ENCODE data around the gene OR52I2.

The OR52I2 gene

DNA sequence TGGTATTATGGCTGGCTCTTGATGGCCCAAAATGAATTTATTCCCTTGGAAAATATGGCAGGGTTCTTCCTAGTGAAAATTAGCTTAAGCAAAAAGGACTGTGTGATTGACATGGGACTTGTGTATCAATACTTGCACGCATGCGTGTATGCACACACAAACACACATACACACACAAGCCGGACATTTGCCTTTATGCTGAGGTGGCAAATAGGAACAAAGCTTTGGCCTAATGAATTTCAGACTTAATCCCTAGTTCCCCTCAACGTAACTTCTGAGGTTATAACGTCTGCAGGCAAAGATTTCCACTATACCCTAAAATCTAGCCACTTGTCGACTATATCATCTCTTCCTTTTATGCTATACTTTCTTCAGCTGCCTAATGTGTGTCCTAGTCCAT is 2.9 kb upstream of the OR52I2 start:
- Histone ChIP-seq H3K27me3 (ENCODE audit: insufficient read depth, low read length, poor library complexity) (peaks cover 11% of the 10 kb centered on the region), H3K4me2 (ENCODE audit: insufficient read depth, low read length) (no peak overlapping the region), H3K79me2 (ENCODE audit: insufficient read depth, low read length) (no peaks in the 10 kb centered on the region), H4K20me1 (ENCODE audit: insufficient read depth, low read length) (no peaks in the 10 kb centered on the region), H3K4me1 (ENCODE audit: insufficient read depth, low read length) (peaks cover 10% of the 10 kb centered on the region), H3K4me3 (ENCODE audit: low read depth in 1 of 2, low read length in 2 of 2) (no peak overlapping the region), H3K9me3 (ENCODE audit: insufficient read depth, low read length, severe bottlenecking) (no peaks in the 10 kb centered on the region), H3K36me3 (ENCODE audit: insufficient read depth, low read length) (no peaks in the 10 kb centered on the region), H3K27ac (ENCODE audit: low read length) (no peak overlapping the region), H2AFZ (ENCODE audit: low read depth, low read length) (no peak overlapping the region), H3K9ac (ENCODE audit: low read depth, low read length) (no peak overlapping the region)
- TF ChIP-seq EZH2 (IDR thresholded peaks at IDR 0.05; ENCODE audit: borderline replicate concordance, low read depth, low read length, severe bottlenecking) (no peak), CTCF (IDR thresholded peaks at IDR 0.05; ENCODE audit: borderline replicate concordance, extremely low read depth, low read length, poor library complexity, severe bottlenecking) (no peak)
- ATAC-seq (ENCODE audit: insufficient read depth, low read depth) (no peak), DNase-seq (no peak)

GRCh38 chr11:4580124-4580523 is 1.4 kb upstream of the OR52I2 start:
- H2AFZ ChIP-seq (ENCODE audit: low read depth, low read length), result no peak overlapping the region
- H3K36me3 ChIP-seq (ENCODE audit: insufficient read depth, low read length), result no peaks in the 10 kb centered on the region
- H4K20me1 ChIP-seq (ENCODE audit: insufficient read depth, low read length), result no peaks in the 10 kb centered on the region
- no peaks in the 10 kb centered on the region for H3K79me2 ChIP-seq (ENCODE audit: insufficient read depth, low read length)
- TF ChIP-seq CTCF (IDR thresholded peaks at IDR 0.05; ENCODE audit: borderline replicate concordance, extremely low read depth, low read length, poor library complexity, severe bottlenecking) (no peak), EZH2 (IDR thresholded peaks at IDR 0.05; ENCODE audit: borderline replicate concordance, low read depth, low read length, severe bottlenecking) (no peak)
- H3K9ac ChIP-seq (ENCODE audit: low read depth, low read length), result no peak overlapping the region
- DNase-seq (no peak), ATAC-seq (ENCODE audit: insufficient read depth, low read depth) (no peak)
- H3K4me2 ChIP-seq (ENCODE audit: insufficient read depth, low read length), result no peak overlapping the region
- H3K27me3 ChIP-seq (ENCODE audit: insufficient read depth, low read length, poor library complexity), result peaks cover 14% of the 10 kb centered on the region
- no peak overlapping the region for H3K4me3 ChIP-seq (ENCODE audit: low read depth in 1 of 2, low read length in 2 of 2)
- H3K4me1 ChIP-seq (ENCODE audit: insufficient read depth, low read length), result peaks cover 10% of the 10 kb centered on the region
- no peaks in the 10 kb centered on the region for H3K9me3 ChIP-seq (ENCODE audit: insufficient read depth, low read length, severe bottlenecking)
- H3K27ac ChIP-seq (ENCODE audit: low read length), result no peak overlapping the region

DNA sequence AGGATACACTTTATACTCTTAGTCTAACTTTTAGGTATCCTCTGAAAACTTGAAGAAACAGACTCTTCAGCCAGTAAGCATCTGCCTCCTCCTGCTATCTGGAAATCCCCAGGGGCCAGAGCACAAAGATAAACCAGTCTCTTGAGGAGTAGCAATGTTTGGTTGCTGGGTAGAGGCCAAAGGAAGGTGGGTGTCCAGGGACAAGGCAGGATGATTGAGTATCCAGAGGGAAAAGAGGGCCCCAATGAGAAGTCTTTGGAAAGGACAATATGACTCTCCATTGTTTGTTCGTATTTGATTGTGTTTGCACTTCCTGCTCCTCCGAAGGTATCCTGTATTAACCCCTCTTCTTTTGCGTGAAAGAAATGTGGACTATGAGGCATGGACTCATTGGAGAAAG is 7.5 kb downstream of the OR52I2 start:
- Histone ChIP-seq H3K4me2 (ENCODE audit: insufficient read depth, low read length) (no peak overlapping the region), H3K36me3 (ENCODE audit: insufficient read depth, low read length) (no peaks in the 10 kb centered on the region), H3K27ac (ENCODE audit: low read length) (no peak overlapping the region), H3K4me3 (ENCODE audit: low read depth in 1 of 2, low read length in 2 of 2) (no peak overlapping the region), H3K4me1 (ENCODE audit: insufficient read depth, low read length) (no peaks in the 10 kb centered on the region), H3K27me3 (ENCODE audit: insufficient read depth, low read length, poor library complexity) (peaks cover 2% of the 10 kb centered on the region), H2AFZ (ENCODE audit: low read depth, low read length) (no peak overlapping the region), H3K9ac (ENCODE audit: low read depth, low read length) (no peak overlapping the region), H3K79me2 (ENCODE audit: insufficient read depth, low read length) (no peaks in the 10 kb centered on the region), H3K9me3 (ENCODE audit: insufficient read depth, low read length, severe bottlenecking) (no peaks in the 10 kb centered on the region), H4K20me1 (ENCODE audit: insufficient read depth, low read length) (no peaks in the 10 kb centered on the region)
- TF ChIP-seq EZH2 (IDR thresholded peaks at IDR 0.05; ENCODE audit: borderline replicate concordance, low read depth, low read length, severe bottlenecking), result no peak
- no peak for TF ChIP-seq CTCF (IDR thresholded peaks at IDR 0.05; ENCODE audit: borderline replicate concordance, extremely low read depth, low read length, poor library complexity, severe bottlenecking)
- ATAC-seq (ENCODE audit: insufficient read depth, low read depth) (no peak), DNase-seq (no peak)

GRCh38 chr11:4593739-4594138 is 12.2 kb downstream of the OR52I2 start, which contains the start of gene OR52I1:
TSS of gene OR52I1 (plus strand) at chr11:4594039. CDS start at chr11:4594039, 0 bp downstream.
- ATAC-seq (ENCODE audit: insufficient read depth, low read depth), result no peak
- H3K9ac ChIP-seq (ENCODE audit: low read depth, low read length), result no peak within 1 kb of the TSS
- H3K36me3 ChIP-seq (ENCODE audit: insufficient read depth, low read length), result peaks cover 2% of the 10 kb centered on the region; the same call in 1 of the 2 replicates
- H3K79me2 ChIP-seq (ENCODE audit: insufficient read depth, low read length), result no peaks in the 10 kb centered on the region
- DNase-seq, result no peak
- no peak within 1 kb of the TSS for H2AFZ ChIP-seq (ENCODE audit: low read depth, low read length)
- H4K20me1 ChIP-seq (ENCODE audit: insufficient read depth, low read length), result no peaks in the 10 kb centered on the region
- TF ChIP-seq CTCF (IDR thresholded peaks at IDR 0.05; ENCODE audit: borderline replicate concordance, extremely low read depth, low read length, poor library complexity, severe bottlenecking) (no peak), EZH2 (IDR thresholded peaks at IDR 0.05; ENCODE audit: borderline replicate concordance, low read depth, low read length, severe bottlenecking) (no peak)
- no peaks in the 10 kb centered on the region for H3K27me3 ChIP-seq (ENCODE audit: insufficient read depth, low read length, poor library complexity)
- no peak within 1 kb of the TSS for H3K4me2 ChIP-seq (ENCODE audit: insufficient read depth, low read length)
- H3K4me1 ChIP-seq (ENCODE audit: insufficient read depth, low read length), result no peaks in the 10 kb centered on the region
- no peak within 1 kb of the TSS for H3K27ac ChIP-seq (ENCODE audit: low read length)
- no peaks in the 10 kb centered on the region for H3K9me3 ChIP-seq (ENCODE audit: insufficient read depth, low read length, severe bottlenecking)
- H3K4me3 ChIP-seq (ENCODE audit: low read depth in 1 of 2, low read length in 2 of 2), result no peak within 1 kb of the TSS

Data from DND-41 (cell line).